ENCODE results near the gene OR4D11.
"Not testable (repeated sequence)": the region's sequence is repeated elsewhere in the genome, so short reads cannot be mapped to it uniquely, and the experiment has no call there.

Gene OR4D11

DNA sequence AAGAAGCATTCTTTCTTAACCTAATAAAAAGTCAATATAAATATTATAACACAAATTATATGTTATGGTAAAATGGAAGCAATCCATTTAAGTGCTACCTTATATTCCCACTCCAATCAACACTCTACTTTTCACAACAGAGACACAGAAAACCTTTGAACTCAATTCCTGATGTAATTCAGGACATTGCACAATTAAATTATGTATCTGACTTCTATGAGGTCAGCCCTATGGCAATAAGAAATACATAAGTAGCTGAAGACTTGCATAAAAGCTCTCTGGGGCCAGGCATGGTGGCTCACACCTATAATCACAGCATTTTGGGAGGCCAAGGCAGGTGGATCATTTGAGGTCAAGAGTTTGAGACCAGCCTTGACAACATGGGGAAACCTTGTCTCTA is 23.5 kb upstream of the OR4D11 start:
- H3K4me3 ChIP-seq (ENCODE audit: control insufficient read depth, low read depth, low read length), result no peak overlapping the region
- DNase-seq (ENCODE audit: low read depth), result no peak
- TF ChIP-seq, protein P1, sequence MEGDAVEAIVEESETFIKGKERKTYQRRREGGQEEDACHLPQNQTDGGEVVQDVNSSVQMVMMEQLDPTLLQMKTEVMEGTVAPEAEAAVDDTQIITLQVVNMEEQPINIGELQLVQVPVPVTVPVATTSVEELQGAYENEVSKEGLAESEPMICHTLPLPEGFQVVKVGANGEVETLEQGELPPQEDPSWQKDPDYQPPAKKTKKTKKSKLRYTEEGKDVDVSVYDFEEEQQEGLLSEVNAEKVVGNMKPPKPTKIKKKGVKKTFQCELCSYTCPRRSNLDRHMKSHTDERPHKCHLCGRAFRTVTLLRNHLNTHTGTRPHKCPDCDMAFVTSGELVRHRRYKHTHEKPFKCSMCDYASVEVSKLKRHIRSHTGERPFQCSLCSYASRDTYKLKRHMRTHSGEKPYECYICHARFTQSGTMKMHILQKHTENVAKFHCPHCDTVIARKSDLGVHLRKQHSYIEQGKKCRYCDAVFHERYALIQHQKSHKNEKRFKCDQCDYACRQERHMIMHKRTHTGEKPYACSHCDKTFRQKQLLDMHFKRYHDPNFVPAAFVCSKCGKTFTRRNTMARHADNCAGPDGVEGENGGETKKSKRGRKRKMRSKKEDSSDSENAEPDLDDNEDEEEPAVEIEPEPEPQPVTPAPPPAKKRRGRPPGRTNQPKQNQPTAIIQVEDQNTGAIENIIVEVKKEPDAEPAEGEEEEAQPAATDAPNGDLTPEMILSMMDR (IDR thresholded peaks at IDR 0.05; ENCODE audit: control insufficient read depth, insufficient read depth, low read depth, low read length, missing control alignments), result no peak

DNA sequence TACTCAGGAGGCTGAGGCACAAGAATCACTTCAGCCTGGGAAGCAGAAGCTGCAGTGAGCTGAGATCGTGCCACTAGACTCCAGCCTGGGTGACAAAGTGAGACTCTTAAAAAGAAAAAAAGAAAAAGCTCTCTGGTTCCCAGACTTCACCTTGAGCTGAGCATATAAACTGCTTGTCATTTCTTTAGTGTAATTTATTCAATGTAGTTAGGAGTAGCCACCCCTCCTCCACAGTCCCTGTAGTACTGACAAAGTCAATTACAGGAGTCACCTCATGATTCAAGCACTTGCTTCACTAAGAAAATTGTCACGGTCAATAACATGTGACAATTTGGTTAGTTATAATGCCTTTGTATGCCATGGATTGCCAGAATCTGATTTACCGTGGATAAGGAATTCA is 23.0 kb upstream of the OR4D11 start:
- H3K4me3 ChIP-seq (ENCODE audit: control insufficient read depth, low read depth, low read length), result no peak overlapping the region
- TF ChIP-seq, protein P1 (IDR thresholded peaks at IDR 0.05; ENCODE audit: control insufficient read depth, insufficient read depth, low read depth, low read length, missing control alignments), result no peak
- DNase-seq (ENCODE audit: low read depth), result no peak

DNA sequence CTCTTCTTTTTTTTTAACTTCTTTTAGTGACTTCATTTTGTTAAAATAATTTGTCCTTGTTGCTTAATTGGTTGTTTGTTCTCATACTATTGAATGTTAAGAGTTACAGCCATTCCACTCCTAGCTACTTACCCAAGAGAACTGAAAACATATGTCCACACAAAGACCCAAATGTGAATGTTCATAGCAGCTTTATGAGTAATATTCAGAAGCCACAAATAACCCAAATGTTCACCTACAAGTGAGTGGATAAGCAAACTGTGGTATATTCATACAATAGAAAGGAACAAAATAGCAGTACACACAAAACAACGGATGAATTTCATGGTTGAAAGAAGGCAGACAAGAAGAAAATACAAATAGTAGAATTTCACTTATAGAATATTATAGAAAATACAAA is 1.4 kb upstream of the OR4D11 start:
- no peak for DNase-seq (ENCODE audit: low read depth)
- H3K4me3 ChIP-seq (ENCODE audit: control insufficient read depth, low read depth, low read length), result no peak overlapping the region
- TF ChIP-seq, protein P1 (IDR thresholded peaks at IDR 0.05; ENCODE audit: control insufficient read depth, insufficient read depth, low read depth, low read length, missing control alignments), result no peak

DNA sequence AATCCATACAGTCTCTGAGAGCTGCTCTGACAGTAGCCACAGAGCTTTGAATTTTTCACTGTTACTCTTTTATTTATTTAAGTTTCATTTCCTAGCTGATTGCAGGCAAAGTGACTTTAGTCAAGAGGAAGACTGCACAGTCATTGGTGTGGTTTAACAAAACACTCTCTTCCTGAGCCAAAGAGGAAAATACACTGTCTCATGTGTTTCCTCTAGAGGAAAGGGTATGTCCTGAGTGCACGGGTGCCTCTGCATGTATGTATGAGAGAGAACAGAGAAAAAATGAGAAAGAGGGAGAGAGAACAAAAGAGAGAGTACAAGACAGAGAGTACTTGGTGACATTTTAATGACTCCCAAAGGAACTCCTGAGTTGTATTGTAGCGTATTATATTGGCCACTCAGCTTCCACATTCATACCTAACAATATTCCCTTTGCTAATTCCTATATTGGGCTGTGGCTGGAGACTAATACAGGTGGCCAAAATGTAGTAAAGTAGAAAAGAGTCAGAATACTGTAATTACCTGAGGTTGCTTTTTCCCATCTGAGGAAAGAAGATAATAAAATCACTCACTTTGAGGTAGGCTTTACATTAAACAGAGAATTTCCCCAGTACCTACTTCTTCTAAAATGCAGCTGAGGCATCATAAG is 7.7 kb downstream of the OR4D11 start, which contains the start of gene OR4D9:
OR4D9 (plus strand) TSS at position 599 of the 649 bp plus-strand sequence. CDS start 3,374 bp downstream, outside the sequence.
- DNase-seq (ENCODE audit: low read depth), result no peak
- TF ChIP-seq, protein P1 (IDR thresholded peaks at IDR 0.05; ENCODE audit: control insufficient read depth, insufficient read depth, low read depth, low read length, missing control alignments), result no peak
- H3K4me3 ChIP-seq (ENCODE audit: control insufficient read depth, low read depth, low read length), result no peak within 1 kb of the TSS

DNA sequence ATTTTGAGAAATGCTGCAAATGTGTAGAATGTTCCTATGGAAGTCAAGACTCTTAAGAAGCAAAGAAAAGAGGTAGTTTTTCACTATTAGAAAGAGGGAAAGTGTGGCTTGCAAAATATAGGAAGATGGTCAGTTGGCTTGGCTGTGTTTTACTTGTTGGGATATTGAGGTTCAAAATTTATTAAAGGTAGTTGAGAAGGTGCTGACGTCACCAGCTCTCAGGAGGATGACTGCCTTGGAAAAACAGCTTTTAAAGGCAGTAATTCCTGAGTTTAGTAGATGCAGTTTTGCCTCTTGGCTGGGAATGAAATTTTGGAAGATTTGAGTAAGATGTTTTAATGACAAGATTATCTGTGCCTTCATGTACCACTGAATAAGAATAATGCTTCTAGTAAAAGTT is 8.3 kb downstream of the OR4D11 start:
- H3K4me3 ChIP-seq (ENCODE audit: control insufficient read depth, low read depth, low read length), result no peak overlapping the region
- no peak for DNase-seq (ENCODE audit: low read depth)
- TF ChIP-seq, protein P1 (IDR thresholded peaks at IDR 0.05; ENCODE audit: control insufficient read depth, insufficient read depth, low read depth, low read length, missing control alignments), result no peak

DNA sequence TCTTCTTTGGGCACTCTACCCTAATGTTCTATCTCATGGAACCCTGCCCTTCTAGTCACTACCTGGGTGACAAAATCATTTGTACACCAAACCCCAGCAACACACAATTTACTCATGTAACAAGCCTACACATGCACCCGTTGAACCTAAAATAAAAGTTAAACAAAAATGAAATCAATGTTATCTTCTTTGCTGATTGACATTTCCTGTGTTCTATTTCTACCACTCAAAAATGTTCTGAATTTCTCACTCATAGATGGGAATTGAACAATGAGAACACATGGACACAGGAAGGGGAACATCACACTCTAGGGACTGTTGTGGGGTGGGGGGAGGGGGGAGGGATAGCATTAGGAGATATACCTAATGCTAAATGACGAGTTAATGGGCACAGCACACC is 16.8 kb downstream of the OR4D11 start:
- not testable (repeated sequence) for DNase-seq (ENCODE audit: low read depth)

DNA sequence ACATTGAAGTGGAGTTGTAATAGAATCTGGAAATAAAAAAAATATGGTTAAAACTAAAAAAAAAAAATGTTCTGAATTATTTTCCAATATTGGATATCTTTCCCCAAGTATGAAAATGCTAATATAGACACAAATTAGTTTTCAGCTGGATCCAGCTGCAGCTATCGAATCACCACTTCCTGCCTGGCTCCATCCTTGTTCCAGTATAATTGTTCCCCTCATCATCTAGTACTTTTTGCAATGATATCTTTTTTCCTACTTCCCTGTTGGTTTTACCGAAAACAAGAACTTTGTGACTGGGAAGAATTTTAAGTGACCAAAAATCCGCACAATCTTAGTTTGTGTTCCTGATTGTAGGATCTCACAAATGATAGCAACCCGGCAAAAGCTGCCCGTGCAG is 17.4 kb downstream of the OR4D11 start:
- DNase-seq (ENCODE audit: low read depth), result no peak
- no peak overlapping the region for H3K4me3 ChIP-seq (ENCODE audit: control insufficient read depth, low read depth, low read length)
- TF ChIP-seq, protein P1 (IDR thresholded peaks at IDR 0.05; ENCODE audit: control insufficient read depth, insufficient read depth, low read depth, low read length, missing control alignments), result no peak

More for the DNA sequence above, 16.8 kb downstream of the OR4D11 start:
- H3K4me3 ChIP-seq (ENCODE audit: control insufficient read depth, low read depth, low read length), result not testable (repeated sequence)

Data from AG09309 (cell line).